ENCODE data around the gene STON2. TPM values are rescaled to one million over a fixed set of nuclear protein-coding genes. Genes with fewer than 3 reads are reported as not detected.

The STON2 gene
- total RNA-seq, 1 experiment from 2014 or later = 8.6 TPM

DNA sequence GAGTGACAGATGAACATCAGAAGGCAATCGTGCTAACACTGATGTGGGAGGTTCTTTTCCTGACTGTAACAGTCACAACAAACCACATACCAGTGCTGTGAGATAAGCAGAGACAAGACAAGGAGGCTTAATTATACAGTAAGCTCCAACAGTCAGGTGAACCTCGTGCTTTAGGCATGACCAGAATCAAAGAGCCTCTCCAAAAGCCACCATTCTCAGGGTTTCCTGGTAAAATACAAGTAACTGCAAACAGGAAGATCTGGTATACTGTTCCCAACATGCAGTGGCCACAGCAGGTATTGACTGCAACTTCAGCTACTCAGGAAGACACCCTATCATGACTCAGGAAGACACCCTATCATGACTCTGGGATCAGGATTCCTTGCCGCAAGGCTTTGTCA is 132.1 kb downstream of the STON2 start:
- H3K9me3 ChIP-seq (ENCODE audit: low read depth, low read length, poor library complexity, severe bottlenecking) = no peaks in the 10 kb centered on the region
- TF ChIP-seq, protein P1, sequence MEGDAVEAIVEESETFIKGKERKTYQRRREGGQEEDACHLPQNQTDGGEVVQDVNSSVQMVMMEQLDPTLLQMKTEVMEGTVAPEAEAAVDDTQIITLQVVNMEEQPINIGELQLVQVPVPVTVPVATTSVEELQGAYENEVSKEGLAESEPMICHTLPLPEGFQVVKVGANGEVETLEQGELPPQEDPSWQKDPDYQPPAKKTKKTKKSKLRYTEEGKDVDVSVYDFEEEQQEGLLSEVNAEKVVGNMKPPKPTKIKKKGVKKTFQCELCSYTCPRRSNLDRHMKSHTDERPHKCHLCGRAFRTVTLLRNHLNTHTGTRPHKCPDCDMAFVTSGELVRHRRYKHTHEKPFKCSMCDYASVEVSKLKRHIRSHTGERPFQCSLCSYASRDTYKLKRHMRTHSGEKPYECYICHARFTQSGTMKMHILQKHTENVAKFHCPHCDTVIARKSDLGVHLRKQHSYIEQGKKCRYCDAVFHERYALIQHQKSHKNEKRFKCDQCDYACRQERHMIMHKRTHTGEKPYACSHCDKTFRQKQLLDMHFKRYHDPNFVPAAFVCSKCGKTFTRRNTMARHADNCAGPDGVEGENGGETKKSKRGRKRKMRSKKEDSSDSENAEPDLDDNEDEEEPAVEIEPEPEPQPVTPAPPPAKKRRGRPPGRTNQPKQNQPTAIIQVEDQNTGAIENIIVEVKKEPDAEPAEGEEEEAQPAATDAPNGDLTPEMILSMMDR (conservative IDR thresholded peaks at IDR 0.05; ENCODE audit: low read depth, low read length) = no peak
- no peak for TF ChIP-seq EZH2 (IDR thresholded peaks at IDR 0.05; ENCODE audit: borderline replicate concordance, low read depth, low read length, poor library complexity, severe bottlenecking)
- H3K36me3 ChIP-seq (ENCODE audit: insufficient read depth, low read length, poor library complexity, severe bottlenecking) = no peaks in the 10 kb centered on the region
- H3K27me3 ChIP-seq (replicated peaks; ENCODE audit: insufficient read depth, low read depth, low read length, poor library complexity) = no peaks in the 10 kb centered on the region
- H3K27ac ChIP-seq (ENCODE audit: low read depth, low read length, poor library complexity, severe bottlenecking) = no peak overlapping the region
- intact Hi-C loops (cut with micrococcal nuclease; ENCODE audit: unreplicated experiment) = no loop called here
- no peak overlapping the region for H3K4me3 ChIP-seq (ENCODE audit: low read depth, low read length, poor library complexity, severe bottlenecking)
- BruUV-seq (replicated peaks) = no TSS peak
- ChIA-PET POLR2A (ENCODE audit: low non-redundant PET) (no interaction called here), CTCF (interaction anchor here (0.6 to 2.3 kb wide), 3 partner anchors 185 to 218 kb away, joined by 3 to 23 read pairs (median 4); no protein-coding TSS in a partner anchor)
- no peaks in the 10 kb centered on the region for H3K4me1 ChIP-seq (ENCODE audit: insufficient read depth, low read length, poor library complexity, severe bottlenecking)
- DNase-seq (ENCODE audit: low spot score) = peak; percentile 13

DNA sequence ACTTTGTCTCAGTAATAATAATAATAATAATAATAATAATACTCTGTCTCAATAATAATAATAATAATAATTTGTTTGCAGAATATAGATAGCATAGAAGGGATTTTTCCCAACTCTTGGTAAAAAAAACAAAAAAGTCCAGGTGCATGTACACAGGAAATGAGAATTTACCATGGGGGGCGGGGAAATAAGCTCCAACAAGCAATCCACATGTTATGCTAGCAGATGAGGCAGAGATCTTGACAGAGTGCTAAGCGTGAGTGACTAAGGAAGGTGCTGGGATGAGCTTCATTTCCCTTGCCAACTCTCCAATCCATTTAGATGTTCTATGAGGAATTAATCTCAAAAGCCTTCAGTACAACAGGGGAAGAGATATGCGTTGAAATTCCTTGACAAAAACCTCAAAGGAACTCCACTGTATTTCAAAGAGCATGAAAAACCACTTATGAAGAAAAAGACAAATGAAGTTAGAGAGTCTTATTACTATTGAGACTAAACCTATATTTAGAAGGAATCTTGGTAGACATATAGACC is 134.4 kb downstream of the STON2 start:
- ChIA-PET CTCF (interaction anchor here (1.4 kb wide), 1 partner anchor 199 kb away, joined by 4 read pairs; no protein-coding TSS in a partner anchor), POLR2A (ENCODE audit: low non-redundant PET) (no interaction called here)
- H3K4me1 ChIP-seq (ENCODE audit: insufficient read depth, low read length, poor library complexity, severe bottlenecking) = no peaks in the 10 kb centered on the region
- no peak for DNase-seq (ENCODE audit: low spot score)
- H3K36me3 ChIP-seq (ENCODE audit: insufficient read depth, low read length, poor library complexity, severe bottlenecking) = no peaks in the 10 kb centered on the region
- intact Hi-C loops (cut with micrococcal nuclease; ENCODE audit: unreplicated experiment) = no loop called here
- H3K4me3 ChIP-seq (ENCODE audit: low read depth, low read length, poor library complexity, severe bottlenecking) = no peak overlapping the region
- H3K27ac ChIP-seq (ENCODE audit: low read depth, low read length, poor library complexity, severe bottlenecking) = no peak overlapping the region
- no TSS peak for BruUV-seq (replicated peaks)
- H3K9me3 ChIP-seq (ENCODE audit: low read depth, low read length, poor library complexity, severe bottlenecking) = no peaks in the 10 kb centered on the region
- TF ChIP-seq, protein P1 (conservative IDR thresholded peaks at IDR 0.05; ENCODE audit: low read depth, low read length) = no peak
- TF ChIP-seq EZH2 (IDR thresholded peaks at IDR 0.05; ENCODE audit: borderline replicate concordance, low read depth, low read length, poor library complexity, severe bottlenecking) = no peak
- no peaks in the 10 kb centered on the region for H3K27me3 ChIP-seq (replicated peaks; ENCODE audit: insufficient read depth, low read depth, low read length, poor library complexity)

DNA sequence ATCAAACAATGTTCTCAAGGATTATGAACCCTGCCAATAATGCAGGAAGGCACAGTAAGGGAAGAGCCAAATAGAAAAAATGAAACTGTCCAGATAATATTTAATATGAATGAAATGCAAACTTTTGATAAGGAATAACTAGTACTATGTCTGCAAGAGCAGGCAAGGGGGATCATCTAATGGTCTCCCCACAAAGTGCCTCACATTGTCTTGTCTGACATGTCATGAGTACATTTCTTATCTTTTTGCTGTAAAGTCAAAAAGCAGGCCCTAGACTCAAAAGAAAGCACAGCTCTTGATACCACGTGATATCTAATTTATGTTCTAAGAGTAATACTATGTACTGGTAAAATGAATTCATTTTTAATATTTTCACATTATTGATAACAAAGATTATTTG is 135.5 kb downstream of the STON2 start:
- Histone ChIP-seq H3K36me3 (ENCODE audit: insufficient read depth, low read length, poor library complexity, severe bottlenecking) (no peaks in the 10 kb centered on the region), H3K9me3 (ENCODE audit: low read depth, low read length, poor library complexity, severe bottlenecking) (no peaks in the 10 kb centered on the region), H3K4me3 (ENCODE audit: low read depth, low read length, poor library complexity, severe bottlenecking) (no peak overlapping the region), H3K27ac (ENCODE audit: low read depth, low read length, poor library complexity, severe bottlenecking) (no peak overlapping the region), H3K4me1 (ENCODE audit: insufficient read depth, low read length, poor library complexity, severe bottlenecking) (no peaks in the 10 kb centered on the region), H3K27me3 (replicated peaks; ENCODE audit: insufficient read depth, low read depth, low read length, poor library complexity) (no peaks in the 10 kb centered on the region)
- CTCF ChIA-PET = no interaction called here
- TF ChIP-seq, protein P1 (conservative IDR thresholded peaks at IDR 0.05; ENCODE audit: low read depth, low read length) = no peak
- no peak for TF ChIP-seq EZH2 (IDR thresholded peaks at IDR 0.05; ENCODE audit: borderline replicate concordance, low read depth, low read length, poor library complexity, severe bottlenecking)
- POLR2A ChIA-PET (ENCODE audit: low non-redundant PET) = no interaction called here
- DNase-seq (ENCODE audit: low spot score) = no peak
- intact Hi-C loops (cut with micrococcal nuclease; ENCODE audit: unreplicated experiment) = no loop called here
- no TSS peak for BruUV-seq (replicated peaks)

All from A673 (cell line).